Fibroblast of upper back skin (primary cell): ENCODE measurements around the gene ARHGAP45.

Experiments used
- DNase-seq: peaks from one replicate; pipeline ENCODE4 v3.0.0-alpha.2; 2013

Gene ARHGAP45

DNA sequence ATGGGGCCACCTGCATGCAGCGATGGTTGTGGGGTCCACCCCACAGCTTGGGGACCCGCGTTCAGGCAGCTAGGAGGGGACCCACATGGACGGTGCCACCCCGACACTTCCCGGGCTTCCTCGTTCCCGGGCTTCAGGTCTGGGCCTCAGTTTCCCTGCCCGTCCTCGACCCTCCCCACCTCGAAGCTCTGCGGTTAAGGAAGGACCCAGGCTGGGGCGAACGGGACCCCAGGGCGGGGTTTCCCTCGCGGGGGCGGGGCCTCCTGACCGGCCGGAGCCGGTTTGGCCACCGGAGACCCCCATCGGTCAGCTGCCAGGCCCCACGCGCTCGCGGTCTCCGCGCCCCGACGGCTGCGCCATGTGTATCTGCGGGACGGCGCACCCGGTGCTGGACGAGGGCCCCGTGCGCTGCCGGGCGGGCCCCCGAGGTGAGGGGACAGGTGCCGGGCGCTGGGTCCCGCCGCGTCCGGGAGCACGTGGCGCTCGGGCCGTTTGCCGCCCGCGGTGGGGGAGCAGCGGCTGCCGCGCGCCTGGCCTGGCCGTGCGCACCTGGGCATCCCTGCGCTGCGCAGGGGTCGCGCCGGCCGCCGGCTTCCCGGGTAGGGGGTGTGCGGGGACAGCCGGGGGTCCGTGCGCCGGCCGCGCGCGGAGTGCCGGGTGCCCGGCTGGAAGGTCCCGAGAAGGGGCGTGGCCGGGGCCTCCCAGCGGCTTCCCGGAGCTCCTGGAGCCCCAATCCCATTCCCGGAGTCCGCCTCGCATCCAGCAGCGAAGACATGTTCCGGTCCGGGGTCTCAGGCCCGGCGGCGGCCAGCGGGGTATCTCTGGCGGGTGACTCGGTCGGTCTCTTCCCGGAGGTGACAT is 4.2 kb downstream of the ARHGAP45 start:
- no peak for DNase-seq

DNA sequence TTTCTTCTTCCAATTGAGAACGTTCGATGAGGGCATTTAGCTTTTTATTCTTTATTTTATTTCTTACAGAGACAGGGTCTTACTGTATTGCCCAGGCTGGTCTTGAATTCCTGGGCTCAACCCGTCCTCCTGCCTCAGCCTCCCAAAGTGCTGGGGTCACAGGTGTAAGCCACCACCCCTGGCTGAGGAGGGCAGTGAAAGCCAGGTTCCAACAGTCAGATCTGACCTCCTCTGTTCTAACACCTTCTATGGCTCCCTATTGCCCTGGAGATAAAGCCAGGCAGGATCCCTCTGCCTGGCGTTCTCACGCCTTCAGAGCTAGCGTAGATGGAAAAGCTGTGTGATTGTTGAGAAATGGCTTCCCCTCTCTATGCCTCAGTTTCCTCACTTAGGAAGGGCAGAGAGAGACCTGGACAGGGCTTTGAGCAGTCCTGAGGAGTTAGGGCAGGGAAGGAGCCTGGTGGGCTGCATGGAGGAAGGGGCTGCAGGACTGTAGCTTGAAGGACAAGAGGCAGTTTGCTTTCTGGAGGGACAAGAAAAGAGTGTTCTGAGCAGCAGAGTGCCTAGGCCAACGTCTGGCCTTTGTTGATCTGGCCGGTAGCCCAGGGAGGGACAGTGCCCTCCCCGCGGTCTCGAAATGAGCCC is 5.5 kb downstream of the ARHGAP45 start:
- no peak for DNase-seq

DNA sequence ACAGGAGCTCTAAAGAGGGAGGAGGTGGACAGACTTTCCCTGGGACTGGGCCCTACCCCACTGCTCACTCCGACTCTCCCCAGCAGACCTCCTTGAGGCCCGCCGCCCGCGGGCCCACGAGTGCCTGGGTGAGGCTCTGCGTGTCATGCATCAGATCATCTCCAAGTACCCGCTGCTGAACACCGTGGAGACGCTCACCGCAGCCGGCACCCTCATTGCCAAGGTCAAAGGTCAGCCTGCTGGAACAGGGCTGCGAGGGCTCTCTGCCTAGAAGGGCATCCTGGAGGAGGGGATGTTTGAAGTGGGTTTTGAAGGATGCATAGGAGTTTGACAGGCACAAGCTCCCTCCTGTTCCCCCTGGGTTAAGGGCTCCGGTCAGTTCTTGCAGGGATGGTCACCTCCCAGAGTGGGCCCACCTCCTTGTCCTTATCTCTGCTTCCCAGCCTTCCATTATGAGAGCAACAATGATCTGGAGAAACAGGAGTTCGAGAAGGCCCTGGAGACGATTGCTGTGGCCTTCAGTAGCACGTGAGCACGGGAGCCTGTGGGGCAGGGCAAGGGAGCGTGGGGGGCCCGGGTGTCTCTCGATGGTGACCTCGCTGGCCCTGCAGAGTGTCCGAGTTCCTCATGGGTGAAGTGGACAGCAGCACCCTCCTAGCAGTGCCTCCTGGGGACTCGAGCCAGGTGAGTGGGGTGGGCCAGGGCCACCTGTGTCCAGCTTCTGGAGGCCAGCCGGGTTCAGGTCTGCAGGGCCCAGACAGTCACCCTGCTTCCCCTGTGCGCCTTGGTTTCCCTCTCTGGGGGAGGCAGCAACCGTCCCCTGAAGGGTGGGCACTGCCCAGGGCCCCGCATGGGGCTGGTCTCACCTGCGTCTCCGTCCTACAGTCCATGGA is 6.3 kb downstream of the ARHGAP45 start:
- DNase-seq: no peak

DNA sequence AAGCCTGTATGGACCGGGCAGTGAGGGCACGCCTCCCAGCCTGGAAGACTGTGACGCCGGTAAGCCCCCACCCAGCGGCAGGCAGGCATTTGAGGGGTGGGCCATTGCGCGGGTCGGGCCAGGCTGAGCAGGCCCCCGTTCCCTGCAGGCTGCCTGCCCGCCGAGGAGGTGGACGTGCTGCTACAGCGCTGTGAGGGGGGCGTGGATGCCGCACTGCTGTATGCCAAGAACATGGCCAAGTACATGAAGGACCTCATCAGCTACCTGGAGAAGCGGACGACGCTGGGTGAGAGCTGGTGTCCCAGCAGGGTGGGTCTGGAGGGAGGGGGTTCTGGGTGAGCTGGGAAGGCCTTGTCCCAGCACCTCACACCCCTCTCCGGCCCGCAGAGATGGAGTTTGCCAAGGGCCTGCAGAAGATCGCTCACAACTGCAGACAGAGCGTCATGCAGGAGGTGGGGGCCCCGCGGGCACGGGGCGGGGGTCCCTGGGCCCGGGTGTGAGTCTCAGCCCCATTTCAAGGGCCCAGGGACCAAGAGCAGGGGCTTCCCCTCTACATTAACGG is 7.1 kb downstream of the ARHGAP45 start:
- no peak for DNase-seq

DNA sequence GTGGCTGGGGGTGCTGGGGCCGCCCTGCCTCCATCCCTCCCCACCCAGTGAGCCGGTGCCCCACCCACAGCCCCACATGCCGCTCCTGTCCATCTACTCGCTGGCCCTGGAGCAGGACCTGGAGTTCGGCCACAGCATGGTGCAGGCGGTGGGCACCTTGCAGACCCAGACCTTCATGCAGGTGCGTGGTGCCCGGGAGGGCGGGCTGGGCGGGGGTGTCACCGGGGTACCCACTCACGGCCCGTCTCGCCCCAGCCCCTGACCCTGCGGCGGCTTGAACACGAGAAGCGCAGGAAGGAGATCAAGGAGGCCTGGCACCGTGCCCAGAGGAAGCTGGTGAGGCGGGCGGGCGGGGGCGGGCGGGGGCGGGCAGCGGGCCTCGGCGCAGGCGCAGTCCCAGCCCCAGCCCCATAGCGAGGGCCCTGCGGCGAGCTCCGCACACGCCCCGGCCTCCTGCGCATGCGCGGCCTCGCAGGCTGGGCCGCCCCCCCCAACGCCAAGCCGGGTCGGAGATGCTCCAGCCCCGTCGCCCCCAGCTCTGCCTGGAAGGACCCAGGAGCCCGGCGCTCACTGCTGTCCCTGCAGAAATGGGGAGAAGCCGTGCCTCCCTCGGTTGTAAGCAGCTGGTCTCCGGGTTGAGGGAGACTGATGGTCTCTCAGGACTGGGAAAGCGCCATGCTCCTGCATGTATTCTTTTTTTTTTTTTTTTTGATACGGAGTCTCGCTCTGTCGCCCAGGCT is 7.7 kb downstream of the ARHGAP45 start:
- DNase-seq: no peak

DNA sequence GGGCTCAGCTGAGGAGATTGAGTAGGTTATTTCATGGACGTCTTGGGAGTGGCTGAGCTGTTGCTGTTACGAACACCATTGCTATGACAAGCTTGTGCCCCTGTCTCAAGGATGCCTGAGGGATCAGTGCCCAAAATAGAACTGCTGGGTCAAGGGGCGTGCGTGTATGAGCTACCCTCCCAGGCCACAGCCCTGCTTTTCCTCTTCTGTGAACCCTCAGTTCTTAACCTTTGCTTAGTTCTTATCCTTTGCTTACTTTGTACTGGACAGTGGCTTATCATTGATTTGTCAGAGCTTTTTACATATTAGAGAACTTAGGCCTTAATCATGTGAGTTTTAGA is 9.0 kb downstream of the ARHGAP45 start:
- no peak for DNase-seq

DNA sequence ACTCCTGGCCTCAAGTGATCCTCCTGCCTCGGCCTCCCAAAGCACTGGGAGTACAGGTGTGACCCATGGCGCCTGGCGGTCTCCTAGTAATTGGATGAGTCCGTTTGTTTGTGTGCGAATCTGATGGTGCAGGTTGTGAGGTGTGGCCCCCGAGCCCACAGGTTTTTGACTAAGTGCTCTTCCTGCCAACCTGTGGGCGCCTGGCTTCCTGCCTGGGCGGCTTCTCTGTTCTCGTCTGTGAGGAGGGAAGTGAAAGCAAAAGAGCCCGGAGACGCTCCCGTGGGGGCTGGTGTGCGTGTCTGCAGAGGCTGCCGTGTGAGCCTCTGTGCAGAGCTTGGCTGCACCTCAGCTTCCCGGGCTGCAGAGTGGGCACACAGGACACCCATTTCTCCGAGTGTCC is 10.0 kb downstream of the ARHGAP45 start:
- DNase-seq: no peak

DNA sequence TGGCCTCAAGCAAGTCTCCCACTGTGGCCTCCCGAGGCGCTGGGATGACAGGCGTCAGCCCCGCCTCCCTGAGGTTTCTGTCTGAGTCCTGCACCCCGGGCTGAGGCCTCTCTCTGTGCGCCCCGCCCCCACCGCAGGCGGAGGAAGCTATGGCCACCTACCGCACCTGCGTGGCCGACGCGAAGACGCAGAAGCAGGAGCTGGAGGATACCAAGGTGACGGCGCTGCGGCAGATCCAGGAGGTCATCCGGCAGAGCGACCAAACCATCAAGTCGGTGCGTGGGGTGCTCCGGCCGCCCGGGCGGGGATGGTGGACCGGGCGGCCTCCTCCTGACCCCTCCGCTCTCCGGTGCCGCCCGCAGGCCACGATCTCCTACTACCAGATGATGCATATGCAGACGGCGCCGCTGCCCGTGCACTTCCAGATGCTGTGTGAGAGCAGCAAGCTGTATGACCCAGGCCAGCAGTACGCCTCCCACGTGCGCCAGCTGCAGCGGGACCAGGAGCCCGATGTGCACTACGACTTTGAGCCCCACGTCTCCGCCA is 12.7 kb downstream of the ARHGAP45 start:
- DNase-seq: no peak

DNA sequence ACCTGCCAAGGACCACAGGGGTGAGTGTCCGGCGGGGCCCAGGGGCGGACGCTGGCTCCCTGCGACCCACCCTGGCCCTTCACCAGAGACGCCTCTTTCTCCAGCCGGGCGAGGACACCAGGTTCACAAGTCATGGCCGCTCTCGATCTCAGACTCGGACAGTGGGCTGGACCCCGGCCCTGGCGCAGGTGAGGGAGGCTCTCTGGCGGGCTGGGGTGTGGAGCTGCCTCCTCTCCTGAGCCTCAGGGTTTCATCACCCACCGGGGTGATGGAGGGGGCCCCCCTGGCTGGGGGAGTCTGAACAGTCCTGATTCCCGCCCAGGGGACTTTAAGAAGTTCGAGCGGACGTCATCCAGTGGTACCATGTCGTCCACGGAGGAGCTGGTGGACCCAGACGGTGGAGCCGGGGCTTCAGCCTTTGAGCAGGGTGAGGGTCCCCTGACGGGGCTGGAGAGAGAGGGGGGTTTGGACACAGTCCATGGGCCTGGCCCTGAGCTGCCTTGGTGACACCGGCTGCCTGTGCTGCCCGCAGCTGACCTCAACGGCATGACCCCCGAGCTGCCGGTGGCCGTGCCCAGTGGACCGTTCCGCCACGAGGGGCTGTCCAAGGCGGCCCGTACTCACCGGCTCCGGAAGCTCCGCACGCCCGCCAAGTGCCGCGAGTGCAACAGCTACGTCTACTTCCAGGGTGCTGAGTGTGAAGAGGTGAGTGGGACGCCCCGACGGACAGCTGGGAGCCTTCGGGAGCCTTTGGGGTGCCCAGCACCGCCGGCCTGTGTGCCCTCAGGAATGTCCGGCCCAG is 13.6 kb downstream of the ARHGAP45 start:
- DNase-seq: no peak

DNA sequence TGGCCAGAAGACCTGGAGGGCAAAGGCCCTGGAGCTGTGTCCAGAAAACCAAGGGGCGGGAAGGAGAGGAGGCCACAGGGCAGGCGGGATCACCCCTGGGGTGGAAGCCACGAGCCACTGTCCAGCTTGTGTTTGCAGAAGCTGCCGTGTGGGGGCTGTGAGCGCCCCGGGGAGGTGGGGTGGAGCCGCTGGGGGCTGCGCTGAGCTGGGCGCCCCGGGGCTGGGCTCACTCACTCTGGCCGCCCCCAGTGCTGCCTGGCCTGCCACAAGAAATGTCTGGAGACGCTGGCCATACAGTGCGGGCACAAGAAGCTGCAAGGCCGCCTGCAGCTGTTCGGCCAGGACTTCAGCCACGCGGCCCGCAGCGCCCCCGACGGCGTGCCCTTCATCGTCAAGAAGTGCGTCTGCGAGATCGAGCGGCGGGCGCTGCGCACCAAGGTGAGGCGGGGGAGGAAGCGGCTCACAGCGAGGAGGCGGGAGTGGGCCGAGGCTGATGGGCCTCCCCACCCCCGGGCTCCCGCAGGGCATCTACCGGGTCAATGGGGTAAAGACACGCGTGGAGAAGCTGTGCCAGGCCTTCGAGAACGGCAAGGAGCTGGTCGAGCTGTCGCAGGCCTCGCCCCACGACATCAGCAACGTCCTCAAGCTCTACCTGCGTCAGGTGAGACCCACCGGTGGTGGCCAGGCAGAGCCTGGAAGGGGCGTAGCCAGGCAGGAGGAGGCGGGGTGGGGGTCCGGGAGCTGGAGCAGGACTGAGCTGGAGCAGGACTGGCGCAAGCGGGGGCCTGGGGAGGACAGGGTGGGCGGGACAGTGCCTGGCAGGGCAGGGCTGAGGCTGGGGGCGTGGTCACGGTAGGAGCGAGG is 14.6 kb downstream of the ARHGAP45 start:
- DNase-seq: no peak

DNA sequence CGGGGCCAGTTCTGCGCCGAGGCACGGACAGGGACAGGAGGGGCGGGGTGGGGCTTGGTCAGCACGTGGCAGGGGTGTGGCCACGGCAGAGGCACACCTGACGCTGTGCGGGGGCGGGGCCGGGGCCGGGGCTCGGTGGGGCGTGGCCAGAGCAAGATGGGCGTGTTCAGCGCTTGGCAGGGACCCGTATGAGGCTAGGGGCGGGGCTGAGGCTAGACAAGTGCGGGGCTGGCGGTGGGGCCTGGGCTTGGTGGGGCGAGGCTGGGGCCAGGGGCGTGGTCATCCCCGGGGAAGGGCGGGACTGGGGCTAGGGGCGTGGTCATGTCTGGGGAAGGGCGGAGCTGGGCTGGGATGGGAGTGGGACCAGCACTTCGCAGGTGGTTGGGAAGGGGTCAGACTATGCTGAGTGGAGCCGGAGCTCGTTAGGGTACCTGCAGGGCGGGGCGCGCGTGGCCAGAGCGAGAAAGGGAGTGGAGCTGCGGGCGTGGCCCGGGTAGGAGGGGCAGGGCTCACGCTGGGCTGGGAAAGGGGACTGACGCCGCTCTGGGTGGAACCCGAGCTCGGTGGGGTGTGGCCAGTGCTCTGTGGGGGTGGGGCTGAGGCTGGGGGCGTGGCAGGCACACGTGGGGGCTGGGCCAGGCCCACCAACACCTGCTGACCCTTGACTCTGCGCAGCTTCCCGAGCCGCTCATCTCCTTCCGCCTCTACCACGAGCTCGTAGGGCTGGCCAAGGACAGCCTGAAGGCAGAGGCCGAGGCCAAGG is 15.4 kb downstream of the ARHGAP45 start:
- DNase-seq: no peak

DNA sequence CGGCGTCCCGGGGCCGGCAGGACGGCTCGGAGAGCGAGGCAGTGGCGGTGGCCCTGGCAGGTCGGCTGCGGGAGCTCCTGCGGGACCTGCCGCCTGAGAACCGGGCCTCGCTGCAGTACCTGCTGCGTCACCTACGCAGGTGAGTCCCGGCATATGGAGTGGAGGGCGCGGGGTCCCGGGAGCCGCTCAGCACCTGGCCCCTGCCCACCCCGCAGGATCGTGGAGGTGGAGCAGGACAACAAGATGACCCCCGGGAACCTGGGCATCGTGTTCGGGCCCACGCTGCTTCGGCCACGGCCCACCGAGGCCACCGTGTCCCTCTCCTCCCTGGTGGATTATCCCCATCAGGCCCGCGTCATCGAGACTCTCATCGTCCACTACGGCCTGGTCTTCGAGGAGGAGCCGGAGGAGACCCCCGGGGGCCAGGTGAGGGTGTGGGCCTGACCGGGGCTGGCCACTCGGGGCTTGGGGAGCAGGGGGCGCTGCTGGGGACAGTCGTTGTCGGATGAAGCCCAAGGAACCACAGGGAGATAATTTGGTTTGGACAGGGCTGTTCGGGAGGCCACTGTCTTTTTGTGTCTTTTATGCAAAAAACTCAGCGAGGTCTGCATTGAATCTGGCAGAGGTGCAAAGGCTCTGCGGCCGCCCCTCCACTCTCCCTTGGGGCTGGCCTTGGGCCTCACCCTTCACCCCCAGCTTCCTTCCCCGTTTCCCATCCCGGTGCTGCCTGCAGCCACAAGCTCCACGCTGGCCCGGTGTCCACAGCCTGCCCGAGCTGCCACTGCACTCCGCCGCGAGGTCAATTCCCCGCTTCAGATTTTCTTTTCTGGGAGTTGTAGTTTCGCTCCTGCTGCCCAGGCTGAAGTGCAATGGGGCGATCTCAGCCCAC is 16.2 kb downstream of the ARHGAP45 start:
- DNase-seq: no peak

DNA sequence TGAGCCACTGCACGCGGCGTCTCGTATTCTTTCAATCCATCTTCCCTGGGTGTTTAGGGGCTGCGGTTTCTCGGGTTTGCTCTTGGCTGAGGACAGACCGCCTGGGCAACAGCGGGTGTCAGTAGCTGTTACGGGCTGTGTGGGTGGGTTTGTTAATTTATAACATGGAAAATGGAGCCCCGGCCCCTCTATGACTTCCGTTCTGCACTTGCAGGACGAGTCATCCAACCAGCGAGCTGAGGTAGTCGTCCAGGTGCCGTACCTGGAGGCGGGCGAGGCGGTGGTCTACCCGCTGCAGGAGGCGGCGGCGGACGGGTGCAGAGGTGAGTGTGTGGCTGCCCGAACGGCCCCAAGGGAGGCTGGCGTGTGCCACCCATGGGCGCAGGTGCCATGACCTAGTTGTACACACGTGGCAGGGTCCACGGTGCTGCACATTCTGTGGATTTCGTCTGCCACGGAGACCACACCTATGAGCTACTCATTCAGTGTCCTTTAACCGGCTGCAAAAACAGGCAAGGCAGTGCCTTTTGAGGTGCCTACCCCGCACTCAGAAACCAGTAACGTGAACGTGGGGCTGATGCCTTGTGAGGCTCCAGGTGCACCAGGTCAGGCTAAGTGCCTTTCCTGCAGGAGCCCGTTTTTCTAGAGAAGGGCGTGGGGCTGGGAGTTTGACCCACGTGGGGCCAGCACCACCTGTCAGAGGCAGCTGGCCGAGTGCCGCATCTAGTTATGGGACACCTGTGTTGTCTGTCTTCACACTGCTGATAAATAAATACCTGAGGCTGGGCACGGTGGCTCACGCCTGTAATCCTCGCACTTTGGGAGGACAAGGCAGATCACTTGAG is 17.3 kb downstream of the ARHGAP45 start:
- DNase-seq: no peak

DNA sequence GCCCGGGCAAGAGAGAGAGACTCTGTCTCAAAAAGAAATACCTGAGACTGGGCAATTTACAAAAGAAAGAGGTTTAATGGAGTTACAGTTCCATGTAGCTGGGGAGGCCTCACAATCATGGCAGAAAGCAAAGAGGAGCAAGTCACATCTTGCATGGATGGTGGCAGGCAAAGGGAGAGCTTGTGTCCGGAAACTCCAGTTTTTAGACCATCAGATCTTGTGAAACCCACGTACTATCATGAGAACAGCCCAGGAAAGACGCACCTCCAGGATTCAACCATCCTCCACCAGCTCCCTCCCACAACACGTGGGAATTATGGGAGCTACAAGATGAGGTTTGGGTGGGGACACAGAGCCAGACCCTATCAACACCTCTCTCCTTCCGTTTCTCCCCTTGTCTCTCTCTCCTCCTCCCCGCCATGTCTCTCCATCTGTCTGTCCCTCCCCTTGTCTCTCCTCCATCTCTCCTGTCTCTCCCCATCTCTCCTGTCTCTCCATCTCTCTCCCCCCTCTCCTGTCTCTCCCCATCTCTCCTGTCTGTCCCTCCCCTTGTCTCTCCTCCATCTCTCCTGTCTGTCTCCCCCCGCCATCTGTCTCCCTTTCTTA is 18.2 kb downstream of the ARHGAP45 start:
- no peak for DNase-seq

DNA sequence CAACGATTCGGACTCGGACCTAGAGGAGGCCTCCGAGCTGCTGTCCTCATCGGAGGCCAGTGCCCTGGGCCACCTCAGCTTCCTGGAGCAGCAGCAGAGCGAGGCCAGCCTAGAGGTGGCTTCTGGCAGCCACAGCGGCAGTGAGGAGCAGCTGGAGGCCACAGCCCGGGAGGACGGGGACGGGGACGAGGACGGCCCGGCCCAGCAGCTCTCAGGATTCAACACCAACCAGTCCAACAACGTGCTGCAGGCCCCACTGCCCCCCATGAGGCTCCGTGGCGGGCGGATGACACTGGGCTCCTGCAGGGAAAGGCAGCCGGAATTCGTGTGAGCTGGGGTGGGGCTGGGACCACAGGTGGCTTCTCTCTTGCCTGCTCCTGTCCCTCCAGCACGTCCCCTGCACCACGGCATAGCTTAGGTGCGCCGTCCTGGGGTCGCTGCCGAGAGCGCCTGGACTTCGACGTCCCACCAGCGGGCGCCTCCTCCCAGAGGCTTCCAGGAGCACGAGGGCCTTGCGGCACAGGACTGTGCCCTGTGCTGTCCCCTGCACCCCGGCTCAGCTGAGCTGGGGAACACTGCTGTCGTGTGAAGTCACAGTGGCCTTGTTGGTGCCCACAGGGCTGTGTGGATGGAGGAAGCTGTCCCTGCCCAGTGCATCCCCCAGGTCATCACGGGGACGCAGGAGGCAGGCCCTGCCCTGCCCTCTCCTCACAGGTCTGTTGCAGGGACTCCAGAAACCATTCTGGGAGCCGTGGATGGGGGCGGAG is 18.9 kb downstream of the ARHGAP45 start:
- no peak for DNase-seq

DNA sequence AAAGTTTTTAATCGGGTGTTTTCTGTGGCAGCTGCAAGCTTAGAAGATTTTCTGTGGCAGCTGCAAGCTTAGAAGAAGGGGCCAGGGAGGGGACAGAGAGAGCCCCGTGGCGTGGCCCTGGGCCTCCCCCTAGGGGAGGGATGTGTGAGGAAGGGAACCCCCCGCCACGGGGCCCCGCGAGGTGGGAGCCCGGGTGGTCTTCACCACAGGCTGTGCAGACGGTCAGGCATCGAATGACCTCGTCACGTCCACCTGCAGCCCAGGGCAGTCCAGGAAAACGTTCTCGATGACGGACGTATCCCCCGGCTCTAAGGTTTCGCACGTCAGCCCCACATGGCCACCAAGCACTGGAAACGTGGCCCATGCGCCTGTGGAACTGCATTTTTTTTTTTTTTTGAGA is 19.6 kb downstream of the ARHGAP45 start:
- no peak for DNase-seq
